A549 (cell line): ENCODE measurements around the gene MON2. TPM values are rescaled to one million over a fixed set of nuclear protein-coding genes. Genes with fewer than 3 reads are reported as not detected.

ENCODE experiments used
- ATAC-seq, 2 experiments: fragments of 200-7000 bp in 1 of 2; fragments of >200 bp in 1 of 2; cut with Nextera tagmentation in 1 of 2; cut with Tn5 transposase in 1 of 2; 3 replicates each; pipeline versions ENCODE4 v1.8.0 to v1.9.1; 2018 to 2020; ENCODE audit warnings: mild to moderate bottlenecking in 1 of 2, moderate library complexity in 1 of 2
- CTCF ChIA-PET: fragments of 300-600 bp; sonication (Branson Sonifier 250); formaldehyde crosslinking; extraction: SDS; loops from one replicate; lab custom pipeline; 2021; ENCODE audit warnings: antibody characterized with exemption, inconsistent platforms; lab: Yijun Ruan, JAX
- POLR2A ChIA-PET: fragments of 350-600 bp; formaldehyde crosslinking; extraction: SDS; loops from one replicate; lab custom pipeline; 2021; ENCODE audit warnings: antibody characterized with exemption, inconsistent platforms; lab: Yijun Ruan, JAX
- DNase-seq, 2 experiments: peaks; one replicate each; pipeline versions ENCODE4 v3.0.0 to v3.0.0-alpha.2; 2011 to 2016; ENCODE audit warnings: low read depth in 1 of 2, low spot score in 1 of 2
- FAIRE-seq: peaks from 2 replicates; lab custom pipeline; 2011; peaks lifted over from hg19 to GRCh38; lab: Jason Lieb, UNC
- H3K27ac ChIP-seq, 2 experiments: fragments of >200 bp; sonication (Bioruptor Twin); formaldehyde crosslinking; 3 replicates each; pipeline ENCODE4 v1.5.1; 2016 to 2017
- H3K4me1 ChIP-seq: fragments of >200 bp; sonication (Bioruptor Twin); formaldehyde crosslinking; 3 replicates; pipeline ENCODE4 v1.6.1; 2016
- H3K4me2 ChIP-seq: fragments of >200 bp; sonication (Bioruptor Twin); formaldehyde crosslinking; 3 replicates; pipeline ENCODE4 v1.6.1; 2016
- H3K4me3 ChIP-seq: fragments of >200 bp; sonication (Bioruptor Twin); formaldehyde crosslinking; 3 replicates; pipeline ENCODE4 v1.5.1; 2016
- H3K9me3 ChIP-seq: fragments of >200 bp; sonication (Bioruptor Twin); formaldehyde crosslinking; 3 replicates; pipeline ENCODE4 v1.6.1; 2016
- BCL3 ChIP-seq: fragments of >200 bp; sonication (Bioruptor Twin); formaldehyde crosslinking; IDR thresholded peaks from 3 replicates; pipeline ENCODE4 v1.6.1; 2016
- BHLHE40 ChIP-seq: IDR thresholded peaks from 2 replicates; pipeline ENCODE4 v1.6.1; 2012; ENCODE audit warnings: low read depth, low read length, inconsistent platforms
- CBX2 ChIP-seq: fragments of 200-600 bp; sonication (generic); IDR thresholded peaks from 2 replicates; pipeline ENCODE4 v1.6.1; 2016; ENCODE audit warnings: low read depth, mild to moderate bottlenecking, borderline replicate concordance
- CBX8 ChIP-seq: fragments of 200-600 bp; sonication (generic); IDR thresholded peaks from 2 replicates; pipeline ENCODE4 v1.6.1; 2016
- CEBPB ChIP-seq, 2 experiments: fragments of >200 bp in 1 of 2; sonication (Bioruptor Twin) in 1 of 2; formaldehyde crosslinking in 1 of 2; IDR thresholded peaks; 2 replicates each; pipeline ENCODE4 v1.6.1; 2012 to 2016
- CHD4 ChIP-seq: fragments of 200-600 bp; sonication (generic); IDR thresholded peaks from 2 replicates; pipeline ENCODE4 v1.6.1; 2016; ENCODE audit warnings: antibody characterized with exemption, mild to moderate bottlenecking, borderline replicate concordance
- CTCF ChIP-seq: fragments of >200 bp; sonication (Bioruptor Twin); formaldehyde crosslinking; IDR thresholded peaks from 3 replicates; pipeline ENCODE4 v1.5.1; 2016
- EHMT2 ChIP-seq: fragments of 200-600 bp; sonication (generic); IDR thresholded peaks from 2 replicates; pipeline ENCODE4 v1.6.1; 2016; ENCODE audit warnings: antibody characterized with exemption, low read depth, mild to moderate bottlenecking, moderate library complexity
- ELK1 ChIP-seq: fragments of 150-350 bp; IDR thresholded peaks from 2 replicates; pipeline ENCODE4 v1.6.1; 2014; ENCODE audit warnings: low read depth, mild to moderate bottlenecking, low read length
- EP300 ChIP-seq, 2 experiments: fragments of >200 bp; sonication (Bioruptor Twin); formaldehyde crosslinking; IDR thresholded peaks; 2 replicates in 1 of 2; 3 replicates in 1 of 2; pipeline ENCODE4 v1.6.1; 2016 to 2017
- FOSB ChIP-seq: fragments of 250-450 bp; sonication (Bioruptor Pico); IDR thresholded peaks from 2 replicates; pipeline ENCODE4 v1.5.0; 2020; ENCODE audit warnings: mild to moderate bottlenecking, moderate library complexity
- FOSL2 ChIP-seq, 2 experiments: fragments of 450-650 bp in 1 of 2; fragments of >200 bp in 1 of 2; sonication (Bioruptor Twin) in 1 of 2; formaldehyde crosslinking; IDR thresholded peaks; 2 replicates each; pipeline versions ENCODE4 v1.5.0 to v1.6.1; 2016 to 2020; ENCODE audit warnings: mild to moderate bottlenecking in 1 of 2, moderate library complexity in 1 of 2
- FOXS1 ChIP-seq: fragments of 250-450 bp; sonication (Bioruptor Pico); IDR thresholded peaks from 2 replicates; pipeline ENCODE4 v1.5.0; 2020; ENCODE audit warnings: mild to moderate bottlenecking, moderate library complexity
- HEYL ChIP-seq: fragments of 250-450 bp; sonication (Bioruptor Pico); IDR thresholded peaks from 2 replicates; pipeline ENCODE4 v1.8.0; 2021; ENCODE audit warnings: mild to moderate bottlenecking, moderate library complexity
- HOXB13 ChIP-seq: fragments of 250-450 bp; sonication (Bioruptor Pico); IDR thresholded peaks from 2 replicates; pipeline ENCODE4 v1.5.0; 2020; ENCODE audit warnings: low read depth, mild to moderate bottlenecking, moderate library complexity
- KDM5A ChIP-seq: fragments of 200-600 bp; sonication (generic); IDR thresholded peaks from 2 replicates; pipeline ENCODE4 v1.6.1; 2016; ENCODE audit warnings: antibody characterized with exemption, mild to moderate bottlenecking
- MAFK ChIP-seq: fragments of 450-650 bp; IDR thresholded peaks from 2 replicates; pipeline ENCODE4 v1.6.1; 2014; ENCODE audit not compliant: partially characterized antibody
- MYC ChIP-seq: IDR thresholded peaks from 2 replicates; pipeline ENCODE4 v1.6.1; 2012; ENCODE audit warnings: mild to moderate bottlenecking, inconsistent platforms, low read length, improper control_type of control experiment, borderline replicate concordance
- NPAS2 ChIP-seq: fragments of 250-450 bp; sonication (Bioruptor Pico); IDR thresholded peaks from 2 replicates; pipeline ENCODE4 v1.8.0; 2022; ENCODE audit warnings: mild to moderate bottlenecking, moderate library complexity, borderline replicate concordance
- NR3C1 ChIP-seq: fragments of >200 bp; sonication (Bioruptor Twin); formaldehyde crosslinking; IDR thresholded peaks from 3 replicates; pipeline ENCODE4 v1.6.1; 2017
- PHF8 ChIP-seq: fragments of 200-600 bp; sonication (generic); IDR thresholded peaks from 2 replicates; pipeline ENCODE4 v1.6.1; 2016; ENCODE audit warnings: low read depth, mild to moderate bottlenecking, antibody characterized with exemption, moderate library complexity, borderline replicate concordance
- RAD21 ChIP-seq, 2 experiments: fragments of >200 bp in 1 of 2; sonication (Bioruptor Twin) in 1 of 2; formaldehyde crosslinking in 1 of 2; IDR thresholded peaks in 1 of 2; conservative IDR thresholded peaks in 1 of 2; 2 replicates in 1 of 2; 3 replicates in 1 of 2; pipeline ENCODE4 v1.6.1; 2012 to 2018; ENCODE audit warnings: inconsistent platforms in 1 of 2
- RCOR1 ChIP-seq: fragments of 150-350 bp; IDR thresholded peaks from 2 replicates; pipeline ENCODE4 v1.6.1; 2014; ENCODE audit warnings: antibody characterized with exemption, low read length, low read depth
- RFX5 ChIP-seq: fragments of 450-650 bp; IDR thresholded peaks from 2 replicates; pipeline ENCODE4 v1.7.1; 2014; ENCODE audit warnings: antibody characterized with exemption, mild to moderate bottlenecking, moderate library complexity
- TP53 ChIP-seq: fragments of 250-450 bp; sonication (Bioruptor Pico); IDR thresholded peaks from 2 replicates; pipeline ENCODE4 v1.5.0; 2021; ENCODE audit warnings: mild to moderate bottlenecking, moderate library complexity
- USF2 ChIP-seq: fragments of 450-650 bp; IDR thresholded peaks from 2 replicates; pipeline ENCODE4 v1.6.1; 2014; ENCODE audit warnings: antibody characterized with exemption
- ZFP36 ChIP-seq: fragments of 450-650 bp; IDR thresholded peaks from 2 replicates; pipeline ENCODE4 v1.6.1; 2014; ENCODE audit warnings: borderline replicate concordance; ENCODE audit not compliant: partially characterized antibody
- ZNF302 ChIP-seq: fragments of 250-450 bp; sonication (Bioruptor Pico); IDR thresholded peaks from 2 replicates; pipeline ENCODE4 v1.9.0; 2021; ENCODE audit warnings: inconsistent platforms, mild to moderate bottlenecking, moderate library complexity
- WGBS: methylation state at CpG from one replicate; pipeline ENCODE4 v1.1.6; 2017; ENCODE audit errors: missing lambda C conversion rate; 5-methylcytosine and 5-hydroxymethylcytosine counted together
- polyA plus RNA-seq, 4 experiments: library from polyadenylated mRNA; depleted of rRNA in 3 of 4; stranded (reverse); fragments of >200 nt; fragmentation: RNase III in 1 of 4; extraction: RNeasy Plus Mini Kit Qiagen cat#74134 plus additional on column Dnase treatment in 1 of 4; gene quantifications; 2 replicates in 3 of 4; 3 replicates in 1 of 4; pipeline ENCODE4 v1.2.3, GENCODE V29; 2011 to 2017

Gene MON2
- polyA plus RNA-seq, 2 of the 4 experiments (the other 2 are of a cell fraction): 17.1 to 27.7 TPM

GRCh38 chr12:62468397-62468796, 1.8 kb downstream of the MON2 start:
- Histone ChIP-seq H3K4me3 (peak overlapping the region; percentile 84), H3K9me3 (no peaks in the 10 kb centered on the region), H3K4me2 (peak overlapping the region; percentile 91), H3K4me1 (peaks cover 17% of the 10 kb centered on the region), H3K27ac (no peak overlapping the region)
- WGBS: 47% methylated on average over 2 of the region's 2 CpGs
- CTCF ChIA-PET: interaction anchor here (1.1 to 2.1 kb wide), 2 partner anchors 30 to 33 kb away, joined by 4 to 8 read pairs; no protein-coding TSS in a partner anchor
- POLR2A ChIA-PET: no interaction called here
- FAIRE-seq: no peak
- no peak for DNase-seq
- no peak for TF ChIP-seq CBX8
- no peak for TF ChIP-seq CEBPB (IDR thresholded peaks at IDR 0.05)
- TF ChIP-seq NR3C1: no peak
- TF ChIP-seq RAD21 (conservative IDR thresholded peaks at IDR 0.05 in 1 of 2, IDR thresholded peaks at IDR 0.05 in 1 of 2): no peak
- TF ChIP-seq USF2: no peak
- TF ChIP-seq FOSB (CRISPR knock-in tag): no peak
- TF ChIP-seq PHF8: no peak
- TF ChIP-seq EHMT2: no peak
- no peak for TF ChIP-seq FOXS1 (CRISPR knock-in tag)
- no peak for TF ChIP-seq FOSL2 (IDR thresholded peaks at IDR 0.05)
- TF ChIP-seq FOSL2 (CRISPR knock-in tag; IDR thresholded peaks at IDR 0.05): no peak
- TF ChIP-seq MAFK: no peak
- TF ChIP-seq RFX5: no peak
- TF ChIP-seq BCL3: no peak
- TF ChIP-seq CHD4: no peak
- TF ChIP-seq, all 56 proteins: peak for 0
- no peak for ATAC-seq

GRCh38 chr12:62468935-62469334, 2.3 kb downstream of the MON2 start:
- POLR2A ChIA-PET: no interaction called here
- no peak for DNase-seq
- Histone ChIP-seq H3K4me1 (peaks cover 17% of the 10 kb centered on the region), H3K27ac (no peak overlapping the region)
- 92% methylated on average over 8 of the region's 8 CpGs for WGBS
- ATAC-seq: no peak
- TF ChIP-seq CBX2 (no peak), ZFP36 (no peak), CEBPB (IDR thresholded peaks at IDR 0.05) (no peak), FOSB (CRISPR knock-in tag) (no peak), BHLHE40 (no peak), EP300 (IDR thresholded peaks at IDR 0.05) (no peak), HEYL (CRISPR knock-in tag) (no peak), NPAS2 (CRISPR knock-in tag) (no peak), ELK1 (no peak), CHD4 (no peak), TP53 (CRISPR knock-in tag) (no peak), ZNF302 (CRISPR knock-in tag) (no peak), EHMT2 (no peak), CTCF (no peak), RCOR1 (no peak), KDM5A (no peak), MYC (no peak), HOXB13 (CRISPR knock-in tag) (no peak)
- TF ChIP-seq, all 56 proteins: peak for 0
- CTCF ChIA-PET: interaction anchor here (1.1 to 2.1 kb wide), 2 partner anchors 31 to 33 kb away, joined by 4 to 8 read pairs; no protein-coding TSS in a partner anchor
- no peak for FAIRE-seq
- Histone ChIP-seq H3K4me3 (no peak overlapping the region), H3K4me2 (peak overlapping the region; percentile 91), H3K9me3 (no peaks in the 10 kb centered on the region)
